Kidney capillary endothelial cell (primary cell): Measurements from ENCODE around the gene TTC21B.
A peak's percentile ranks its signal among the peaks of the same experiment; 100 is the strongest.

Source experiments
- DNase-seq: peaks from one replicate; pipeline ENCODE4 v3.0.0-alpha.2; 2018; ENCODE audit warnings: low spot score

Gene TTC21B

GRCh38 chr2:165924946-165925345 is 28.6 kb downstream of the TTC21B start:
- no peak for DNase-seq

GRCh38 chr2:165920748-165921147 is 32.8 kb downstream of the TTC21B start:
- DNase-seq = no peak

DNA sequence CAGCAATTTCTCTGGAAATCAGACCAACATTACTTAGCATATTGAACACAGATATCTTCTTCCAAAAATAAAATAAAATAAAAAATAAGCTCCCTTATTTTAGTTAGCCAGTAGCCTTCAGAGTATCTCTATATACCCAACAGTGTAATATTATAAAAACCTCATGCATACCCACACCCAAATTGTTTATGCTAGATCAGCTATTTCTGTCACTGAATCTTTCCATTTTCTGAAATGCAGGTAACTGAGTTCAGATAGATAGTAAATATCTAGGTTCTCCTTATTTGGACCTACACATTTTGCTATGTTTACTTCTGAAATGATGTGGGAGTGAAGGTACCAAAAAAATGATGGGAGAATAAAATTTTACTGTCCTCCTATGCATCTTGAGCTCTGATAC is 39.9 kb downstream of the TTC21B start:
- no peak for DNase-seq

DNA sequence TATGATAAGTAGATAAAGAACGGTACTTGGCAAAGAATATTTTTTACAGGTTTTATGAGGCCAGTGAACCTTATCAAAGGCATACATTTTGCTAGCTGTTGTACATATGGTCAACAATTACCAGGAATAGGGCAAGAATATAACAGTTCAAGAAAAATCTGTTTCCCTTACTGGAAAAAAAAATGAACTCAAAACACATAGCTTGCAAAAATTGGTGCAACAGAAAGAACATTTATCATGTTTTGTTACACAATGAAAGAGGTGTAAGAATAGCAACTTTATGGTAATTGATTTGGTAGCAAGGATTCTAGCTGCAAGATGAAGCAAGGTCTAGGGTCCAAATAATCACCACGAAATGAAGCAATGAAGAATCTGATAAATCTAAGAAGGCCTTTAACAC is 41.6 kb downstream of the TTC21B start:
- DNase-seq = no peak

- no peak for DNase-seq
Observed at GRCh38 chr2:165911231-165911630, 42.3 kb downstream of the TTC21B start.

DNA sequence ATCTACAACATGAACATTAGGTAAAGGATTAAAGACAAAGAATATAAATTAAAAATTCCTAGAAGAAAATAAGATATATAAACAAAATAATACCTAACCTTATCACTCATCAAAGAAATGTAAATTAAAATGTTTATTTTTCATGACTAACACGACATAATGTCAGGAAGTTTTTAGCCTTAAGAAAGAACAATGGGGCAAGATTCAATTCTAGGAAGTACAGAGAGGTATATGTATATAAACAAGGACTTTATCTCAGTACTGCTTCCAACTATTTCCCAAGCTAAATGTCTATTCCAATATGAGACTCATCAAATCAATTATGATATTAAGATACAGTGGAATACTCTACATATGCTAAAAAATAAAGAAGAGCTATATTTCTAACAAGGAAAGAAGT is 44.1 kb downstream of the TTC21B start:
- peak; percentile 30 for DNase-seq

DNA sequence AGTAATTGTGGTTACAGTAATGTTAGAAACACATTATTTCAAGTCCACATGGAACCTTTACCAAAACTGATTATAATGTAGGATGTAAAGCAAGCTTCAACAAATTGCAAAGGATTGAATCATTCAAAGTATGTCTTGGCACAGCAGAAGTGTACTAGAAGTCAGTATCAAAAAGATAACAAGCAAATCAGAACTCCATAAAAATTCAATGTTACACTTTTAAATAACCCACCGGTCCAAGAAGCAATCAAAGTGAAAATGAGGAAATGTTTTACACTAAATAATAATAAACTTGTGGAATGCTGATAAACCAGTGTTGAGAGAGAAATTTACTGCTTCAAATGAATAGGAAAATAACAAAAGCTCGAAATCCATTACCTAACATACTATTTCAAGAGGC is 47.7 kb downstream of the TTC21B start:
- no peak for DNase-seq

DNA sequence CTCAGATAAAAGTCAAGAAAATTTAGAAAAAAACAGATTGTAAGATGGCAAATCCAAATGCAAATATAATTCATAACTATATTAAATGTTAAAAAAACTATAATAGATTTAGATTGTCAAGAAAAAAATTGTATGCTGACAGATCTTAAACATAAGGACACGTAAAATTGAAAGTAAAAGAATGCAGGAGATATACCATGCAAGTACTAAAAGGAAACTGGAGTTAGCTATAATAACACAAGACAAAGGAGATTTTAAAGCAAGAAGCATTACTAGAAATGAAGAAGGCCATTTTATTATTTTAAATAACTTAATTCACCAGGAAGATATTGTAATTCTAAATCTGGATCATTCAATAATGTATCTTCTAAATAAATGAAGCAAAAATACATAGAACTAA is 48.3 kb downstream of the TTC21B start:
- no peak for DNase-seq

DNA sequence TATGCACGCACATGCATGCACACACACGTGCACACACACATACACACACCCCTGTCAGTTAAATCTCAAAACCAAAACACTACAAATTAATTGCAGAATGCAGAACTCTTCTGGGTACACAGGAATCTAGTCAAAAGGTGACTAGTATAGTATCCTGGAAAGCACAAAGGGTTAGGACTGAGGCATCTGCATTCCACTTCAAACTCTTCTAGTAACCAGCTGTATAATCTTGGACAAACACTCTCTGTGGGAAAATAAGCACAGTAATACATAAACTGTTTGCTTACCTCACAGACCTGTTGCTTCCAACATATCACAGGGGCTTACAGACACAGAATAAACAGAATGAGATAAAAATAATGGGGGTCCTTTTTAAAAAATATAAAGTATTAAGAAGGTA is 49.1 kb downstream of the TTC21B start:
- no peak for DNase-seq

DNA sequence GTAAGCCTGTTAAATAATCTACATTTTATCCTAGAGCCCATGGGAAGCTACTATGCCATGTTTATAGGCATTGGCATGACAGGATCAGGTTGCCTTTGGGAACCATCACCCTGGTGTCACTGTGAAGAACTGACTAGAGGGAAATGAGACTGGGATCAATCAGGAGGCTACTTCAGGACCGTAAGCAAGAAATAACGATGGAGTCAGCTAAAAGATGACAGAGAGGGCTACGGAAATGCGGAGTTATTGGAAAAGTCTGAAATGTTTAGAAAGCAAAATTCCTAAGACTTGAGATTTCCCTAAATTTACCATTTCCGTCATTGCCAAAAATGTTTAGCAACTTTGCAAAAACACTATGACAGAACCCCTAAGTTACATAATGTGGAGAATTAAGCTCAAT is 50.2 kb downstream of the TTC21B start:
- no peak for DNase-seq

DNA sequence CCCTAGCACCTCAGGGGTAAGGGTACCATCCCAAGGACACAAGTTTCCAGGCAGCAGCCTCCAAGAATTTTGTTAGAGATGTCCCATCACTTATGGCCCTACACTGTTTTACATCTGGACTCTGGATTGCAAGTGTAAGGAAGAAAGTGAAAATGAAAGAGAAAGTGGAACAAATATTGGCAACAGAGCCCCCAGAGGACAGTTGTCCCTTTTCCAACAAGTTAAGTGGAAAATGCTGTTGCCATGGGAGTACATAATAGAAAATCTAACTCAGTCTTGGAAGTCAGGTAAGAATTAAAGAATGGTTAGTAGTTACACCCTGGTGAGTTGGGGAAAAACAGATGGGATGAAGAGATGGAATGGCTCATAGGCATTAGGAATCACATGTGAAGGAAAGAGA is 50.6 kb downstream of the TTC21B start:
- DNase-seq = no peak

DNA sequence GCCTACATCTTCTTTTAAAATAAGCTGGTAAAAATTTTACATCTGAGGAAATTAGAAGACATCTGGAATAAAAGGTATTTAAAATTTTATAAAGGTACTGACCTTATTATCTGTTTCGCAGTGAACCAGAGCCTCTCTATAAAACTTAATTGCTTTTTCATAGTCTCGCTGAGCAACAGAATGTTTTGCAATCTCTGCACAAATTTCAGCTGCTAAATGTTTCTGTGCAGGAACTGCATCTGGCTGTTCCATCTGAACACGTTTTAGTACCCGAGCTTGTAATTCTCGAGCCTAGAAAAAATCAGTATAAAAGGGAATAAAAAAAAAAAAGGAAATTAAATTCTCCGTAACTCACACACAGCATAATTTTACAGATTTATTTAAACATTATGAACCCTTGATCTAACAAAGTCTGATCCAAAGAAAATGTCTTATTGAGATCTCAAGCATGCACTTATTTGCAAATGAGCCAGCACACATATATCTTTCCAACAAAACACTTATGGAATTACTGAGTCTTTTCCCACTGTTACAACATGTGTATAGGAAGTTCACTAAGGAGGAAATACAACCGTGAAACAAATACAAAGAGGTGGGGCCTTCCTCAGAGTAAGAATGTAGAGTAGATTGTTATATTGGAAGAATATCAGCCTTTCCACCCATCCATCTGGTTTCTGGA is 51.8 kb downstream of the TTC21B start:
- no peak for DNase-seq

DNA sequence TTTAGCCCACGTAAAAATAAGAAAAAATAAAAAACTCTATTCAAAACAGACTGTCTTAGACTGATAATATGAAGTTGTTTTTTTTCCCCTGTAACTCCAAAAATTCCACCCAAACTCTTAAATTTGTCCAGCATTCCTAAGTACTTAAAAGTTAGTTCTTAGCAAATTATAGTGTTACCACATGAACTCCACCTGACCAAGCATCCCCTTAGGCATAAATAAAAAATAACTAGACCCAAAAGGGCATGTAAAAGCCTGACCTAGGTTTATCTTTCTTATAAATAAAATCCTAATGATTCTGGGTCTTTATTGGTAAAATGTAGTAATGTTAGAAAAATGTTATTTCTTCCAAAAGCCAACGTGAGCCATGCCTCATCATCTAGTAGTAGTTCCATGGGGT is 54.3 kb downstream of the TTC21B start:
- no peak for DNase-seq

DNA sequence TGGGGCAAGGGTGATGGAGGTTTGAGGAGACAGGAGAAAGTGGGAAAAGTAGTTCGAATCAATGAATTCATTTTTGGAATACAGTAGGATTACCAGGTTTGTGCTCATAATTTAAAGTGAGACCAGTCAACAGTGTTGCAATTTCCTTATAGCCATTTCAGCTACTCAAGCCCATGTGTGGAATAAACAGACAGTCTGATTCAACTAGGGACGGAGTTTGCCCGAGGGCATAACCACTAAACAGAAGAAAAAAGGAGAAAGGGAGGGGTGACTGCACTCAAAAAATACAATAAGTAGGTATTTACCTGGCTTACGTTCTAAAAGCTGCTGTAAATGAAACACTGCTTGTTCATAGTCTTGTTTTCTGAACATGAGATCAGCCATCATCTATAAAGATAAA is 55.2 kb downstream of the TTC21B start:
- DNase-seq = no peak

- no peak for DNase-seq
Observed at GRCh38 chr2:165897726-165898125, 55.9 kb downstream of the TTC21B start.

DNA sequence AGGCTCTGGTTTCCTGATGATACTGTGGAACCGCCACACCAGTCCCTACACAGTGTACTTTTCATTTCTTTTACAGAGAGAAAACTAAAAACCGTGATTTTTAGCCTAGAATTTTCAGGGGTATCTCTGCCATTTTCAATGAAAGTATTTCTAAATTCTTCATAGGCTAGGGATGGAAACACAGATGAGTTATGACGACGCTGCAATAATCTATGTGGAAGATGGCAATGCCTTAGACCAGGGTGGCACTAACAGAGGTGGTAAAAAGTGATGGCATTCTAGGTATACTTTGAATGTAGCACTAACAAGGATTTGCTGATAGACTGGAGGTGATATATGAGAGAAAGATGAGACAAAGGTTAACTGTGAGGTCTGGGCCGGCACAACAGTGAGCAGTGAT is 56.5 kb downstream of the TTC21B start:
- DNase-seq = no peak

DNA sequence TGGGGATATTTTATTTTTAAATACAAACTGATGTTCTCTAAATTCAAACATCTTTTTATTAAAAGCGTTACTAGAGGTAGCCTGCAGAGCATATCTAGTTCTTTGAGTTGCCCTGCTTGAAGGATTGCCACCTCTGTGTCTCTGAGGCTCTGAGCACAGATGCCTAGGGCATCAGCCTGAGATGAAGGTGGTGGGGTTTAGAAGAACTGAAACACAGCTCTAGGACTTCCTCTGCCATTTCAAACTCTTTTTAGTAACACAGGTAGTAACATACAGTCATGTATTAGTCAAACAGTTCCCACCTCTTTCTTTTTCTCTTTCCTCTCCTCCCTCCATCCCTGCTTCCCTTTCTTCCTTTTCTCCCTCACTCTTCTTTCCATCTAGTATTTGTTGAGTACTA is 57.6 kb downstream of the TTC21B start:
- DNase-seq = no peak

GRCh38 chr2:165893556-165893955 is 60.0 kb downstream of the TTC21B start:
- DNase-seq = no peak

DNA sequence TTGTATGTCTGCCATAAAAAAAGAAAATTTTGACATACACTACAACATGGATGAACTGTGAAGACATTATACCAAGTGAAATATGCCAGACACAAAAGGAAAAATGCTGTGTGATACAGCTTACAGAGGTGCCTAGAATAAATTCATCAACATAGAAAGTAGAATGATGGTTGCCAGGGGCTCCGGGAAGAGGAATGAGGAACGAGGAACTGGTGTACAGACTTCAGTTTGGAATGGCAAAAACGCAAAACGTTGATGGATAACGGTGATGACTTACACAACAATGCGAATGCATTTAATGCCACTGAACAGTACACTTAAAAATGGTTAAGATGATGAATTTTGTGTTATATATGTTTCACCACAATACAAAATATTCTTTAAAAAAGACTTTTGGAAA is 61.0 kb downstream of the TTC21B start:
- DNase-seq = no peak

DNA sequence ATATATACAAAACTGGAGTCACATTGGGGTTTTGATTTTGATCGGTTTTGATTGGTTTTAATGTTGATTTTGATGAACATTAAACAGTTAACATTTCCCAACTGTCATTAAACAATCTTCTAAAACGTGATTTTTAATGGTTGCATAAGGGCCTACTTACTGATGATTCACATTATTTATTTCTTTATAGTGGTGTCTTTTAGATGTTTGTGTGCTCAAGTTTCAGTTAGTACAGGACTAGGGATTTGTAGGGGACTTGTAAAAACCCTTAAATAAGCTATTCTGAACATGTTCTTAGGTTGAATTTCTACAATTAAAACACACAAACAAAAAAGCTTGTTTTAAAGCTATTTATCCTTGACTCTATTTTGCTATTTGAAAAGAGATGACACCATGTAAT is 61.6 kb downstream of the TTC21B start:
- DNase-seq = no peak

- no peak for DNase-seq
Observed at GRCh38 chr2:165891345-165891744, 62.2 kb downstream of the TTC21B start.

DNA sequence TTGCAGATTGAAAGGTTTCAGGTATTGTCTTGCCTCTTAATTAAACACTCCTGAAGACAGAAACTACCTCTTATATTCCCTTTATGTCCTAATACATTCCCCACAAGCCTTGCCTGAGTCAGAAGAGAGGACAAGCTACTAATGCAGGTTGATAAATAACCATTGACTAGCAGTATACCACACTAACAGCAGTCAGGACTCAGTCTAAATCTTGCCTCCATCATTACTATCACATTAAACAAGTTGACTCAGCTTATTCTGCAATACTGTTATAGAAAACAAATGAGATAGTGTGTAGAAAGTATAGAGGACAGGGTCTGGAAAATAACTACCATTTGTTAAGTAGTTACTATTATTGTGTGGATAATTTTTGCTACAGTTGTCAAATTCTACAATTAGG is 63.8 kb downstream of the TTC21B start:
- no peak for DNase-seq

DNA sequence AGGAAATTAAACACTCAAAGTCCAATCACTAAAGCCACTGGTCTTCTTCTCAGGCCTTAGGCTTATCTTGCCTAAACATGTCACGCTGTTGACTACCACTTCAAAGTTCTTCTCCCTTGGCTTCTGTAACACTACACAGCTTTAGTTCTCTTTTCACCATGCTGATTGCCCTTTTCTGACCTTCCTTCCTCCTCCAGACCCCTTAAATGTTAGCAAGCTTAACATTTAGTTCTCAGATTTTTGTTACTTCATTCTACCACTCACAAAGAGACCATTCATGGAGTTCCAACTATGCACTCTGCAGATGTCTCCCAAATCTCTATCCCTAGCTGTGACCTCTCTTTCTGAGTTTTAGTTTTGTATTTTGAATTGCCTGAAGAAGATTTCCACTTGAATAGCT is 64.4 kb downstream of the TTC21B start:
- DNase-seq = no peak

DNA sequence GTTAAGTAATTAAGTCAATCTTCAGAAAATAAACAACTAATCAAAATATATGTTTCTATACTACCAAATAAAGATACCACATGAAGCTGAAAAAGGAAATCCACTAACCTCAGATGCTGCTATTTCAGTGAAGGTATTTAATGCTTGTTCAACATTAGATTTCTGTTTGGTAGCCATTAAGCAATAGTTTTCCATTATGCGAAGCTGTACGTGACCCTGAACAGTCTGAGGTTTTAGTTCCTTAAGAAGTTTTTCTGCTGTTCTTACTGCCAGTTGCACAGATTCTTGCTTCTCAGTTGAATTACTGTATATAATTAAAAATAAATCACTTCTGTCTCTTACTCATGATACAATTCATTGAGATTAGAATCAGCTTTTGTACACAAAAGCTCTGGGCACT is 65.4 kb downstream of the TTC21B start:
- no peak for DNase-seq
